HL-60 (cell line): ENCODE measurements around the gene TUBB4A.

ENCODE experiments used
- CTCF ChIP-seq: IDR thresholded peaks from one replicate; pipeline ENCODE4 v1.5.1; 2011; ENCODE audit warnings: low read length, control low read depth, inconsistent platforms; ENCODE audit not compliant: insufficient read depth
- GABPA ChIP-seq: IDR thresholded peaks from 2 replicates; pipeline ENCODE4 v1.6.1; 2012; ENCODE audit warnings: low read depth
- POLR2AphosphoS5 ChIP-seq: IDR thresholded peaks from 2 replicates; pipeline ENCODE4 v1.6.1; 2012; ENCODE audit warnings: low read depth
- REST ChIP-seq: IDR thresholded peaks from 2 replicates; pipeline ENCODE4 v1.6.1; 2012; ENCODE audit warnings: low read depth; ENCODE audit not compliant: insufficient replicate concordance
- SPI1 ChIP-seq: IDR thresholded peaks from 2 replicates; pipeline ENCODE4 v1.6.1; 2012; ENCODE audit warnings: low read depth, mild to moderate bottlenecking, borderline replicate concordance

GRCh38 chr19:6543866-6544347, 41.8 kb upstream of the TUBB4A start:
- TF ChIP-seq CTCF (no peak), GABPA (no peak), REST (no peak), SPI1 (no peak), POLR2AphosphoS5 (no peak)
